SU-DHL-6 (cell line): ENCODE results near the gene GDPD2.

Experiments used
- H2AFZ ChIP-seq: fragments of 200-600 bp; sonication (generic); 2 replicates; pipeline ENCODE4 v1.6.1; 2014; ENCODE audit warnings: low read depth, mild to moderate bottlenecking, moderate library complexity, mixed read lengths, antibody characterized with exemption, low read length; ENCODE audit not compliant: severe bottlenecking
- H3F3A ChIP-seq: fragments of 200-600 bp; shearing (Covaris generic); 2 replicates; pipeline ENCODE4 v1.6.0; 2016; ENCODE audit warnings: antibody characterized with exemption, mild to moderate bottlenecking; ENCODE audit not compliant: insufficient read depth
- H3K27ac ChIP-seq: fragments of 200-600 bp; sonication (generic); 2 replicates; pipeline ENCODE4 v1.5.1; 2016; ENCODE audit warnings: low read depth, mild to moderate bottlenecking, low read length, moderate library complexity, mixed read lengths
- H3K27me3 ChIP-seq: fragments of 200-600 bp; sonication (generic), shearing (Covaris generic); 2 replicates; pipeline ENCODE4 v1.6.0; 2014; ENCODE audit warnings: mild to moderate bottlenecking, low read length
- H3K36me3 ChIP-seq: fragments of 200-600 bp; sonication (generic); 2 replicates; pipeline ENCODE4 v1.6.1; 2014; ENCODE audit warnings: mild to moderate bottlenecking, low read length, mixed read lengths
- H3K4me2 ChIP-seq: fragments of 300-600, 200-600 bp; shearing (Covaris generic), sonication (generic); 2 replicates; pipeline ENCODE4 v1.6.0; 2014; ENCODE audit warnings: low read length, low read depth, mild to moderate bottlenecking; ENCODE audit not compliant: poor library complexity, severe bottlenecking
- H3K4me3 ChIP-seq: fragments of 200-600 bp; sonication (generic); 2 replicates; pipeline ENCODE4 v1.5.1; 2014; ENCODE audit warnings: antibody characterized with exemption, low read length, mild to moderate bottlenecking, mixed read lengths; ENCODE audit not compliant: insufficient read depth, poor library complexity, severe bottlenecking
- H3K79me2 ChIP-seq: fragments of 200-600 bp; sonication (generic); 2 replicates; pipeline ENCODE4 v1.6.1; 2014; ENCODE audit warnings: mild to moderate bottlenecking, low read length, moderate library complexity; ENCODE audit not compliant: insufficient read depth
- H3K9ac ChIP-seq: fragments of 200-600 bp; sonication (generic); 2 replicates; pipeline ENCODE4 v1.7.0; 2014; ENCODE audit warnings: mild to moderate bottlenecking, low read length
- H3K9me2 ChIP-seq: fragments of 200-600 bp; sonication (generic); replicated peaks from 2 replicates; pipeline ENCODE4 v1.6.1; 2014; ENCODE audit warnings: low read length; ENCODE audit not compliant: insufficient read depth
- H3K9me3 ChIP-seq: fragments of 200-600 bp; sonication (generic); 2 replicates; pipeline ENCODE4 v1.6.1; 2014; ENCODE audit warnings: low read length, mixed read lengths; ENCODE audit not compliant: insufficient read depth
- H4K20me1 ChIP-seq: fragments of 200-600 bp; sonication (generic); 2 replicates; pipeline ENCODE4 v1.6.1; 2014; ENCODE audit warnings: low read depth, mild to moderate bottlenecking, antibody characterized with exemption, low read length, moderate library complexity, mixed read lengths
- CTCF ChIP-seq: fragments of 200-600 bp; sonication (generic); IDR thresholded peaks from one replicate; pipeline ENCODE4 v1.5.1; 2017; ENCODE audit warnings: antibody characterized with exemption, mild to moderate bottlenecking, low read length, moderate library complexity; ENCODE audit not compliant: insufficient read depth, poor library complexity, severe bottlenecking
- EZH2phosphoT487 ChIP-seq: fragments of 200-600 bp; sonication (generic), shearing (Covaris generic); conservative IDR thresholded peaks from 2 replicates; pipeline ENCODE4 v1.6.1; 2018; ENCODE audit warnings: mild to moderate bottlenecking, antibody characterized with exemption, low read length, moderate library complexity, mixed read lengths

GDPD2 gene

GRCh38 chrX:70437921-70438665, 15.0 kb downstream of the GDPD2 start:
- no peak overlapping the region for H2AFZ ChIP-seq
- H3F3A ChIP-seq: 0 out of 2 replicates have a peak, but pooled peaks cover 6% of the 10 kb centered on the region
- no peak overlapping the region for H3K4me2 ChIP-seq

DNA sequence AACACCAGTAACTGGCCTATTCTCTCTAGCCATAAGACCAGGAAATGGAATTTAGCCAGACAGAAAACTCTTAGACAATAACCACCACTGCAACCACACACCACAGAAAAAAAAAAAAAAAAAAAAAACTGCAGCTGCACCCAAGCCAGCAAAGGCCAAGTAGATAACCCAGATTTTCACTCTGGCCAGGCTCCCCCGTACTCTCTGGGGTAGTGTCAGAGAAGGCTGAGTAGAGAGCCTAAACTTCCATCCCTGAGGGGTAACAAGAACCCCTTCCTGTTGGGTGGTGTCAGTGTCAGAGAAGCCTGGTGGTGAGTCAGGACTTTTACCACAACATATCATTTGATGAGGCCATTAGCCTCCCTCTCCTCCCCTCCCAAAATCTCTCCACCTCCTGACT, 15.9 kb downstream of the GDPD2 start:
- Histone ChIP-seq H3K9ac (no peak overlapping the region), H3K9me2 (no peaks in the 10 kb centered on the region), H3K27me3 (no peaks in the 10 kb centered on the region), H3K4me3 (no peak overlapping the region), H3K27ac (no peak overlapping the region), H3K9me3 (no peaks in the 10 kb centered on the region), H3K36me3 (no peaks in the 10 kb centered on the region), H3F3A (0 out of 2 replicates have a peak, but pooled peaks cover 6% of the 10 kb centered on the region), H4K20me1 (no peaks in the 10 kb centered on the region), H3K79me2 (no peaks in the 10 kb centered on the region), H3K4me2 (no peak overlapping the region), H2AFZ (no peak overlapping the region)
- TF ChIP-seq EZH2phosphoT487: no peak
- no peak for TF ChIP-seq CTCF

More at GRCh38 chrX:70437921-70438665, 15.0 kb downstream of the GDPD2 start:
- H3K36me3 ChIP-seq: no peaks in the 10 kb centered on the region
- TF ChIP-seq CTCF (no peak), EZH2phosphoT487 (no peak)
- no peak overlapping the region for H3K4me3 ChIP-seq
- H3K27ac ChIP-seq: no peak overlapping the region
- H3K9me3 ChIP-seq: no peaks in the 10 kb centered on the region
- no peaks in the 10 kb centered on the region for H3K27me3 ChIP-seq
- no peak overlapping the region for H3K9ac ChIP-seq
- H3K79me2 ChIP-seq: no peaks in the 10 kb centered on the region
- H3K9me2 ChIP-seq: no peaks in the 10 kb centered on the region
- no peaks in the 10 kb centered on the region for H4K20me1 ChIP-seq

GRCh38 chrX:70442224-70442623, 19.1 kb downstream of the GDPD2 start:
- no peaks in the 10 kb centered on the region for H3K36me3 ChIP-seq
- H3K79me2 ChIP-seq: no peaks in the 10 kb centered on the region
- H3F3A ChIP-seq: no peaks in the 10 kb centered on the region
- no peaks in the 10 kb centered on the region for H4K20me1 ChIP-seq
- TF ChIP-seq EZH2phosphoT487 (no peak), CTCF (no peak)
- H3K9me3 ChIP-seq: no peaks in the 10 kb centered on the region
- H3K9ac ChIP-seq: no peak overlapping the region
- H3K4me3 ChIP-seq: no peak overlapping the region
- no peak overlapping the region for H2AFZ ChIP-seq
- H3K9me2 ChIP-seq: no peaks in the 10 kb centered on the region
- no peak overlapping the region for H3K27ac ChIP-seq
- H3K27me3 ChIP-seq: no peaks in the 10 kb centered on the region
- no peak overlapping the region for H3K4me2 ChIP-seq
